GM19324 (cell line): Measurements from ENCODE around the gene LACTB.
A peak's percentile ranks its signal among the peaks of the same experiment; 100 is the strongest.

ENCODE experiments used
- ATAC-seq: cut with Tn5 transposase; IDR thresholded peaks from one replicate; pipeline ENCODE4 v1.9.1; 2021; ENCODE audit warnings: mild to moderate bottlenecking, moderate library complexity; ENCODE audit not compliant: unreplicated experiment, low FRiP score

The LACTB gene

DNA sequence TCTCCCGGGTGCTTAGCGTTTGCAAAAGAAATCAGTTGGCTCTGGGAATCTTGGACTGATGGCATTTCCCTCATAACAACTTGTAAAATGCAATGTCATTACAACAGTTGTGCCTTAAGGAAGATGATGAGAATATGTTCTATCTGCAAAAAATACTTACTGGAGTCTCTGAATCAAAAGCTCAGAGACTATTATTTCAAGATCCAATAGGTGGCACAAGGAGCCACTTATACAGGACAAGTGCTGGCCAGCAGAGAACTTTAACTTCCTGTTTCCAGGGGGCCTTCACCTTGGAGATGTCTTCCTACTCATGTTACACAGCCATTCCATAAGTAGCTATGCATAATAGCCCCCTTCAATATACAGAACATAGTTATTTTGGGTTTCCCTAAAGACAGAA, 44.6 kb downstream of the LACTB start:
- no peak for ATAC-seq

DNA sequence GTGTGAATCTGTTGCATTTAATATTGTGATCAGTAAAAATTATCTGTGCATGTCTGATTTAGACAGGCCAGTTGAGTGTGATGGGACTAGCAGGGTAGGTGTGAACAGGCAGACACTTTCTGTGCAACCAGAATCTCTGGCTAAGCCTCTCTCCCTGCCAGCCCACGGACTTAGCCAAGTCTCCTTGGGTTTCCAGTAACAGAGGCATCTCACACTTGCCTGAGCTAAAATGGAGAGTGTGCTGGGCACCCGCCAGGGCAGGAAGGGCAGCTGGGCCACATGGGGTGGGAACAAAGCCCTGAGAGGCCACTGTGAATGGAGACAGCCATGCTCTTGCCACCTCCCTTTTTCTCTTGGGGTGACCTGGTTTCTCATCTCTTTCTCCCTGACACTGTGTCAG, 48.1 kb downstream of the LACTB start:
- ATAC-seq: no peak

- ATAC-seq: no peak
Measured at GRCh38 chr15:63172376-63172775, 50.7 kb downstream of the LACTB start.

- ATAC-seq: no peak
Measured at GRCh38 chr15:63172851-63173451, 51.3 kb downstream of the LACTB start.

DNA sequence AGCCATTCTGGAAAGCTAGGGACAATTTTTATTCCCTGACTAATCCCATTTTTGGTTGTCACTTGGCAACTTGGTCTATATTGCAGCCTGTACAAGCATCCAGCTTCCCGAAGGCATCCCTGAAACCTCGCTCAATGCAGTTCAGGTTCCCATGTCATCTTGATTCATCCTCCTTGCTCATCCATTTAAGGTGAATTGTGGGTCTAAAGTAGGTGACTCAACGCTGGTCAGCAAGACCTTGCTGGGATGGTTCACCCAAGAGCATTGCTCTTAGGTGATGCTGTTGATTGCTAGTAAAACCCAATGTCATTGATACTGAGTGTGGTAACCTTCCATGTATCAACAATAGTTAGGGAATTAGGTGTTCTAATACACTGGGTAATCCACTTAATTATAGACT, 54.6 kb downstream of the LACTB start:
- ATAC-seq: no peak

DNA sequence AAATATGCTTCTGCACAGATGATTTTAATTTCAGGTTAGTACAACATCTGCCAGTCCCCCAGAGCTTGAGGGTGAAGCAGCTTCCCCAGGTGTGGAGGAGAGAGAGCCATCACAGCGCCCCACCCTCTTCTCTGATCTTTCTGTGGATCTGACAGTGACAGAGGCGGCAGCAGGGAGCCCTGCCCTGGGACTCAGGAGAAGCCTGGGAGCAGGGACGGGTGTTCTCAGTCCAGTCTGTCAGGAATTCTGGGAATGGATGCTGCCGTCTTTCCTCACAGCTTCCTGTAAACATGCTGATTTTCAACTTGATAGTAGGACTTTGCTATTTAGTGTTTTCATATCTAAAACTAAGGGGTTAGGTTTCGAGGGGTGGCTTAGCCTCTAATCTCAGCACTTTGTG, 56.4 kb downstream of the LACTB start:
- no peak for ATAC-seq

- ATAC-seq: no peak
Measured at GRCh38 chr15:63180746-63181145, 59.1 kb downstream of the LACTB start.

DNA sequence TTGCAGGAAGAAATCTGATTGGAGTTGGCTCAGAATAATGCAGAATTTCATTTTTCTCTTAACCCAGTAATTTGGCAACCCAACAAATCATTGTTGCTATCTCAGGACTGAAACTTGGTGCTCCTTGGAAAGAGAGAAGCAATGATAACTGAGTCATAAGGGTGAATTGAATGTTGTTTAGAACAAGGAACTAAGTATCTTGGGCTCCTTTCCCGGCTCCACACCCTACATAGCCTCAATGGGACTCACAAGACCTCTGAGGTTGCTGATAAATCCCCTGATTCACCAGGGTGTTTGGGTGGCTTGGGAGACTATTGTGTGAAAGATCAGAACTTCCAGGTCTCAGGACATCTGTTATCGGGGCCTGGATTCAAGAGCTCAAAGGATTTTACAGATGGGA, 60.0 kb downstream of the LACTB start:
- ATAC-seq: no peak

- no peak for ATAC-seq
Measured at GRCh38 chr15:63185206-63185605, 63.5 kb downstream of the LACTB start.

DNA sequence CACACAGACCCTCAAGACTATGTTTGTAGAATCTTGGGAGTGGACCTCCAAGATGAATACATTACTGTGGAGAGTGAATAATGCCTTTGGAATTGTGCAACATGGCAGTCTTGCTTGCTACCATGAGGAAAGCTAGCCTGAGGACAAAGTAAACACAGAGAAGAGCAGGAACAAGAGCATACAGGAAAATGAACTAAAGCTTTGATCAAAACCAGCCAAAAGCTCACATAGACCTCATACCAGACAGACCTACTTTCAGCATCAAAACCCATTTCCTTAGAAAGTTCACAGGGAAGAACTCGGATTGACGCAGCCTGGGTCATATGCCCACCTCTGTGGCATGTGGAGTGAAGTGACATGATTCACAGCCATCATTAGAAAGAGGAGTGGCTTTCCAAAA, 64.4 kb downstream of the LACTB start:
- ATAC-seq: no peak

- ATAC-seq: no peak
Measured at GRCh38 chr15:63187589-63188226, 66.0 kb downstream of the LACTB start.

- ATAC-seq: no peak
Measured at GRCh38 chr15:63188247-63188925, 66.7 kb downstream of the LACTB start.

GRCh38 chr15:63188926-63189871, 67.5 kb downstream of the LACTB start, which contains the start of gene RAB8B:
Gene RAB8B, plus strand, starts transcription at chr15:63189606. Its CDS starts 19 bp downstream, at chr15:63189625.
- peak; percentile 88 for ATAC-seq

GRCh38 chr15:63189941-63190768, 68.5 kb downstream of the LACTB start:
- no peak for ATAC-seq

- ATAC-seq: no peak
Measured at GRCh38 chr15:63190769-63191649, 69.3 kb downstream of the LACTB start.
